ENCODE data around the gene MOB3C.

Gene MOB3C

DNA sequence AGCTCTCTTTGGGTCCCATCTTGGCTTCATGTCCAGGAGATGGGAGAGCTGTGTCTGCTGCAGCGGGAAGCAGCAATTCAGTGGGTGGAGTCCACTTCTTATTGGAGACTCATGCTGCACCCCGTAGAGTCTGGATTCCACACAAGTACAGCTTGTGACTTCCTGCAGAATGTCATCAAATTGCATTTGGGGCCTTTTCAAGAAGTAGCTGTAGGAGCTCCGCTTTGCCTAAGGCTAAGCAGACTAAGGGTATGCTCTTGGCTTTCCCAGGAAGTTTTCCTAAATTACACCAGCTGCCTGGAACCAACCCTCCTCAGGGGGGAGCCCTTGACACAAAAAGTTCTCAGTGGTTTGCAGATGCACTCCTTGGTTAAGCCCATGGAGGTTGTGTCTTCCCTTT is 5.7 kb upstream of the MOB3C start:
- TF ChIP-seq, protein P1, sequence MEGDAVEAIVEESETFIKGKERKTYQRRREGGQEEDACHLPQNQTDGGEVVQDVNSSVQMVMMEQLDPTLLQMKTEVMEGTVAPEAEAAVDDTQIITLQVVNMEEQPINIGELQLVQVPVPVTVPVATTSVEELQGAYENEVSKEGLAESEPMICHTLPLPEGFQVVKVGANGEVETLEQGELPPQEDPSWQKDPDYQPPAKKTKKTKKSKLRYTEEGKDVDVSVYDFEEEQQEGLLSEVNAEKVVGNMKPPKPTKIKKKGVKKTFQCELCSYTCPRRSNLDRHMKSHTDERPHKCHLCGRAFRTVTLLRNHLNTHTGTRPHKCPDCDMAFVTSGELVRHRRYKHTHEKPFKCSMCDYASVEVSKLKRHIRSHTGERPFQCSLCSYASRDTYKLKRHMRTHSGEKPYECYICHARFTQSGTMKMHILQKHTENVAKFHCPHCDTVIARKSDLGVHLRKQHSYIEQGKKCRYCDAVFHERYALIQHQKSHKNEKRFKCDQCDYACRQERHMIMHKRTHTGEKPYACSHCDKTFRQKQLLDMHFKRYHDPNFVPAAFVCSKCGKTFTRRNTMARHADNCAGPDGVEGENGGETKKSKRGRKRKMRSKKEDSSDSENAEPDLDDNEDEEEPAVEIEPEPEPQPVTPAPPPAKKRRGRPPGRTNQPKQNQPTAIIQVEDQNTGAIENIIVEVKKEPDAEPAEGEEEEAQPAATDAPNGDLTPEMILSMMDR (IDR thresholded peaks at IDR 0.05; ENCODE audit: insufficient read depth, low read depth, low read length, missing control alignments), result peak; percentile 67
- peak; percentile 64 for DNase-seq (ENCODE audit: low read depth)

DNA sequence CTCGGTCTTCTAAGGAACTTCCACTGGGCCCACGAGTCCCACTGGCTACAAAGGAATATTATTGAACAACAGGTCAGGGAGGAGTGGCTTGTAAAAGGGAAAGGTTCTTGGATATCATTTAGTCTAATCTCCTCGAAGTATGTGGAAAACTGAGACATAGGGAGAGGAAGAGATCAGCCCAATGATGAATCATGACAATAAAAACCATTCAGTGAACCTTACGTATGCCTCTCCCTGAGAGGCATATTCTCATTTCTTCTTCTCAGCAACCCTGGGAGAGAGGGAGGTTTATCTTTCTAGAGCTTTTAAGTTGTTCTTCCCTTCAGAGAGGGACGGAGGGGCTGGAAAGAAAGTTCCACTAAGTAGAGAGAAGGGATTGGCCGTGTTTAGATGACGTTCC is 5.3 kb upstream of the MOB3C start:
- no peak for DNase-seq (ENCODE audit: low read depth)
- TF ChIP-seq, protein P1 (IDR thresholded peaks at IDR 0.05; ENCODE audit: insufficient read depth, low read depth, low read length, missing control alignments), result no peak
- H3K4me3 ChIP-seq (ENCODE audit: low read length), result no peak overlapping the region

More for the DNA sequence above, 5.7 kb upstream of the MOB3C start:
- no peak overlapping the region for H3K4me3 ChIP-seq (ENCODE audit: low read length)

DNA sequence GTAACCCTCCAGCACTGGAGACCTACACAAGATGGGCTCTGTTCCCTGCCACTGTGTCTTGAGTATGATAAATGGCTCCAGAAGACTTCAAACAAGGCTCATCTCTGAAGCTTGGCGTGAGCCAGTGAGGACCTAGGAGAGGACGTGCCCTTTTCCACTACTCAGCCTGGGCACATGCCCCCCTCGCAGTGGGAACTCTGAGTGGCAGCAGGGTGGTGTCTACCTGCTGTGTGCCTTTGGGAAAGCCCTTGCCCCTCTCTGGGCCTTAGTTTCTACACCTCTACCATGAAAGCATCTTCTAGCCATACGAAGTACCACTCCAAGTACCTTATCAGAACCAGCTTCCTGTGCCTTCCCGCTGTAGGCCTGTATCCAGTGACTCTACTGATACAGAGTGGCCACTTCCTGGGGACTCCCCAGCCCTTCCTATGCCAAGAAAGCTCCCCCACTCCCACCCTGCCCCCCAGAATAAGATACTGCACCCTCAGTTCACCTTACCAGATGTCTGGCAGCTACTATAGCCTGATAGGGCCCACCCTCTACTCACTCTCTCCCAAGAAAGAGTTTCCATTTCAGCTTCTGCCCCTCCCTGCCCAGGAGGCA is 3.1 kb upstream of the MOB3C start:
- H3K4me3 ChIP-seq (ENCODE audit: low read length), result no peak overlapping the region
- TF ChIP-seq, protein P1 (IDR thresholded peaks at IDR 0.05; ENCODE audit: insufficient read depth, low read depth, low read length, missing control alignments), result no peak
- DNase-seq (ENCODE audit: low read depth), result no peak

DNA sequence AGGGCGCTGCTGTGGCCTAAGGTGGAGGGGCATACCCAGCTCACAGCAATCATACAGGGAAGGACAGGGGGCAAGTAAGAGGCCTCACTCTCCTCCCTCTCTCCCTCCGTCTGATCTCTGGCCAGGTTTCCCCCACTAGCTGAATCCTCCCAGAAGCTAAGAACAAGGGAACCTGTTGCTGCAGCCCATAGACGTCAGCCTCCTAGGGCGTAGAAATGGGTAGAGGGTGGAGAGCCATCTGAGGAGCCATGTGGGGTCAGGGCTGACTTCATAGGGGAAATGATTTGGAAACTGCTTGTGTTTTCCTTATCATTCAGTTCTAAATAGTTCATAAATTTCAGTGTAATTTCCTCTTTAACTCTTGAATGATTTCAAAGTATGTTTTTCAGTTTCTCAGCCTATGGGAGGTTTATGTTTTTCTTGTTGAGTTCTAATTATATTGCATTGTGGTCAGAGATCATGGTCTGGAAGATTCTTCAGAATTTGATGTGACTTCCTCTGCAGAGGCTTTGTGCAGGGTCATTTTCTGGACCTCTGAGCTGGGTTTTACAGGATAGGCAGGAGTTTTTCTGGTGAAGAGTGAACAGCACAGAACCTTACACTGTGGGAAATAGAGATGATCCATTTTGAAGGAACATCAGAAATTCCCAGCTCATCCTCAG is 2.3 kb upstream of the MOB3C start:
- TF ChIP-seq, protein P1 (IDR thresholded peaks at IDR 0.05; ENCODE audit: insufficient read depth, low read depth, low read length, missing control alignments), result no peak
- H3K4me3 ChIP-seq (ENCODE audit: low read length), result no peak overlapping the region
- DNase-seq (ENCODE audit: low read depth), result no peak

DNA sequence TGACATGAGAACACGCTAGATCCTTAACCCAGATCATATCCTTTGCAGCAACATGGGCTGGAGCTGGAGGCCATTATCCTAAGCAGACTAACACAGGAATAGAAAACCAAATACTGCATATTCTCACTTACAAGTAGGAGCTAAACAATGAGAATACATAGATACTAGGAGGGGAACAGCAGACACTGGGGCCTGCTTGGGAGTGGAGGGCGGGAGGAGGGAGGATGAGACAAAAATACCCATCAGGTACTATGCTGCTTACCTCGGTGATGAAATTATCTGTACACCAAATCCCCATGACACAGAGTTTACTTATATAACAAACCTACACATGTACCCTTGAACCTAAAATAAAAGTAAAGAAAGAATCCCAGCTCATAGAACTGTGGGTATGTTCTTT is 1.2 kb upstream of the MOB3C start:
- no peak for DNase-seq (ENCODE audit: low read depth)
- TF ChIP-seq, protein P1 (IDR thresholded peaks at IDR 0.05; ENCODE audit: insufficient read depth, low read depth, low read length, missing control alignments), result no peak
- no peak overlapping the region for H3K4me3 ChIP-seq (ENCODE audit: low read length)

DNA sequence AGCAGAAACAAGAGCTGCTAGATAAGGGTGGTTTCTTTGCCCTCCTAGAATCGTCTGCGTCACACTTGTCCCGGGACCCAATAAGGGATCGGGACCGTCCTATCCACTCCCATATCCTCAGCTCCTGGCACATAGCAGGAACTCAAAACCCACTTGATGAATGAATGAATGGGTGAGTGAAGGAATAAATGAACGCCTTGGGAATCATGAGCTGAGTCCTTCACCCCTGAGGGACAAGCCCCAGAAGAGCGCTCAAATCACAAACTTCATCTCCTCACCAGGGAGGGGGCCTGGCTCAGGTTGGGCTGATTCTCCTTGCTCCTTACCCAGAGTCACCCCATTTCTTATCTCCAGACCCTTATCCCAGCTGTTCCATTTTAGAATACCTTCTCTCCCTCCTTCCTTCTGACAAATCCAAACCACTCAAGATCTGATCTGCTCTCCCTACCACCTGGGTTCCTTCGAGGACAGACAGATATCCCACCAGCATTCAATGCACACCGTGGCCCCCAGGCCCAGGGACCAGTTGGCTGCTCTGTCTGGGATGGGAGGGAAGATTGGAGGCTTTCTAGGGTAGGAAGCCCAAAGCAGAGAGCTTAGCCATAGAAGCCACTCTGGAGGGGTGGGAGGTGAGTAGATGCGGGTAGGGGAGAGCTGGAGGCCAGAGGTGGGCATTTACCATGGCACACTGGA is 643 bp upstream of the MOB3C start:
- DNase-seq (ENCODE audit: low read depth), result no peak
- H3K4me3 ChIP-seq (ENCODE audit: low read length), result peak overlapping the region; percentile 71
- TF ChIP-seq, protein P1 (IDR thresholded peaks at IDR 0.05; ENCODE audit: insufficient read depth, low read depth, low read length, missing control alignments), result no peak

Data from epithelial cell of esophagus (primary cell).